GM18505 (cell line): Measurements from ENCODE around the gene PTPRN2.

Experiments used
- ATAC-seq: cut with Tn5 transposase; IDR thresholded peaks from one replicate; pipeline ENCODE4 v1.9.1; 2021; ENCODE audit not compliant: unreplicated experiment
- POLR2A ChIP-seq: IDR thresholded peaks from 4 replicates; pipeline ENCODE4 v1.6.1; 2011; ENCODE audit warnings: borderline replicate concordance; ENCODE audit not compliant: insufficient read depth, insufficient read length; ENCODE audit errors: extremely low read depth

PTPRN2 gene

GRCh38 chr7:158121441-158122045, 466.1 kb downstream of the PTPRN2 start:
- no peak for ATAC-seq
- no peak for TF ChIP-seq POLR2A

- no peak for ATAC-seq
Measured at GRCh38 chr7:158120716-158121115, 466.9 kb downstream of the PTPRN2 start.

GRCh38 chr7:158120316-158120715, 467.3 kb downstream of the PTPRN2 start:
- no peak for TF ChIP-seq POLR2A
- ATAC-seq: no peak

More at GRCh38 chr7:158120716-158121115, 466.9 kb downstream of the PTPRN2 start:
- TF ChIP-seq POLR2A: no peak

- no peak for ATAC-seq
- no peak for TF ChIP-seq POLR2A
Measured at GRCh38 chr7:158117341-158118222, 470.0 kb downstream of the PTPRN2 start.

GRCh38 chr7:158116235-158116634, 471.4 kb downstream of the PTPRN2 start:
- no peak for TF ChIP-seq POLR2A
- no peak for ATAC-seq

GRCh38 chr7:158114056-158114850, 473.4 kb downstream of the PTPRN2 start:
- no peak for ATAC-seq
- TF ChIP-seq POLR2A: no peak

- no peak for ATAC-seq
- no peak for TF ChIP-seq POLR2A
Measured at GRCh38 chr7:158113321-158114025, 474.1 kb downstream of the PTPRN2 start.

GRCh38 chr7:158112571-158113320, 474.9 kb downstream of the PTPRN2 start:
- no peak for TF ChIP-seq POLR2A
- no peak for ATAC-seq

GRCh38 chr7:158111906-158112570, 475.6 kb downstream of the PTPRN2 start:
- no peak for TF ChIP-seq POLR2A
- no peak for ATAC-seq

- TF ChIP-seq POLR2A: no peak
- ATAC-seq: no peak
Measured at GRCh38 chr7:158111049-158111751, 476.4 kb downstream of the PTPRN2 start.

GRCh38 chr7:158110661-158111048, 477.0 kb downstream of the PTPRN2 start:
- ATAC-seq: no peak
- TF ChIP-seq POLR2A: no peak
